GM19328 (cell line): ENCODE measurements around the gene COPG2.

Source experiments
- ATAC-seq: cut with Tn5 transposase; IDR thresholded peaks from one replicate; pipeline ENCODE4 v1.9.1; 2021; ENCODE audit warnings: mild to moderate bottlenecking, moderate library complexity; ENCODE audit not compliant: unreplicated experiment

COPG2 gene

GRCh38 chr7:130506358-130506757 lies 162.2 kb downstream of the COPG2 start:
- ATAC-seq: no peak

GRCh38 chr7:130505753-130506152 lies 162.8 kb downstream of the COPG2 start:
- ATAC-seq: no peak

- ATAC-seq: no peak
Observed at GRCh38 chr7:130500910-130501309, 167.6 kb downstream of the COPG2 start.

DNA sequence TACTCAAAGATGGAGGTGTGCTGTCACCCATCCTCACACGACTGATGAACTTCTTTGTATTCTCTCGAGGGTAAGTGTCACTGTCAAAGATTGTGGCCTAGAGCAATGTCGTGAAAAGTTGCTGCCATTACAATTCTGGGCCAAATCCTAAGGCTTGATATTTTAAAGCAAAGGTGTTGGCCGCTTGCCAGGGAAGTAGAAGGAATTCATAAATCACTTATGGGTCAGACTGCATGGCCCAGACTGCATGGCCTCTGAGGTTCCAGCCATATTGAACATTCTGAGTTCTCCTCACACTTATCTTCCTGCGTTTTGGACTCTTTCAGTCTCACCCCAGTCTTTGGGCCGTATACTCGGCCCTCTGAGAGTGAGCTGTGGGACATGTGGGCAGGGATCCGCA lies 168.1 kb downstream of the COPG2 start:
- ATAC-seq: no peak

GRCh38 chr7:130494431-130494858 lies 174.1 kb downstream of the COPG2 start:
- ATAC-seq: no peak

DNA sequence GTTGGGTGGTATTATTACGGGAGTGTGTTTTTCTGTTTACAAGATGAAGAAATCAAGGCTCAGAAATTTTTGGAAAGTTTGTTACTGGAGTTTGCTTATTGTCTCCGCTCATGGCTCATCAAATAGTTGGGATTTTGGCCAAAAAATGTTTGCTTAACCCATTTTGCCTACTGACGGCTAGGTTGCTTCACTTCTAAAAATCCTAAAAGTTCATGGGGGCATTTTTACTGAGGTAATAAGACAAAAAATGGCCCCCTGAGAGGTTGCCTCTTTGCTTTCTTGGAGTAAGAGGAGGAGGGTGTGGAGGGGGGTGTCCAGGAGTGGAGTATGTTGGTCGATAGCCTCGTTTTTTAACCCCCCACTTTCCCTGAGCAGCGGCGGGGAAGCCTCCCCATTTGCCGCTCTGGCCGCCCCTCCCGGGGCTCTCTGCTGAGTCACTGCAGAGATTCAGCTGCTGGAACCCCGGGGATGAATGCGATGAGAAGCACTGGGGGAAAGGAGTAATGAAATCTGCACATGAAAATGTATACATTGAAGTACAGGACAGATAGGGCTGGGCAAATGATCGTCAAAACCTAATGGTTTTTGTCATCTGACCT lies 175.2 kb downstream of the COPG2 start:
- ATAC-seq: no peak

GRCh38 chr7:130492523-130493274 lies 175.8 kb downstream of the COPG2 start:
- no peak for ATAC-seq

DNA sequence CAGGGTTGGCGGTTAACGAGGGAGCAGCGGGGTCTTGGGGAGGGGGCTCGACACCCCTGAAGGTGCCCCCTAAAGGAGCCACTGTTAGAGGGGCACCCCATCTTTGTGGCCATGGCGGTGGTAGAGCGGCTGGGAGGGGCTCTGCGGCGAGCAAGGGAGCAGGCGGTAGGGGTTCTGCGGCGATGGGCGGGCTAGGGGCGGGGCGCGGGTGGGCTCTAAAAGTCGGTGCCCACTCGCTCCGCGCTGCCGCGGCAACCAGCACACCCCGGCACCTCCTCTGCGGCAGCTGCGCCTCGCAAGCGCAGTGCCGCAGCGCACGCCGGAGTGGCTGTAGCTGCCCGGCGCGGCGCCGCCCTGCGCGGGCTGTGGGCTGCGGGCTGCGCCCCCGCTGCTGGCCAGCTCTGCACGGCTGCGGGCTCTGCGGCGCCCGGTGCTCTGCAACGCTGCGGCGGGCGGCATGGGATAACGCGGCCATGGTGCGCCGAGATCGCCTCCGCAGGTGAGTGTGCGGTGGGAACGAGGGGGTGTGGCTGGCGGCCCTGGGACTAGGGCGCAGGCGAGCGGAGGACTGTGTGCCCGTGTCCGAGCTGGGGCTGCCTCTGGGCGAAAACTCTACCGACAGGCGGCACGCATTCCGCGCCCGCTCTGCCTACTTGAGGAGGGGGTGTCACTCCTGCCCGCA lies 176.6 kb downstream of the COPG2 start, which contains the start of gene MEST:
MEST (plus strand) TSS at position 245 of the 682 bp plus-strand sequence; CDS start at position 474, 229 bp downstream.
- ATAC-seq: no peak

DNA sequence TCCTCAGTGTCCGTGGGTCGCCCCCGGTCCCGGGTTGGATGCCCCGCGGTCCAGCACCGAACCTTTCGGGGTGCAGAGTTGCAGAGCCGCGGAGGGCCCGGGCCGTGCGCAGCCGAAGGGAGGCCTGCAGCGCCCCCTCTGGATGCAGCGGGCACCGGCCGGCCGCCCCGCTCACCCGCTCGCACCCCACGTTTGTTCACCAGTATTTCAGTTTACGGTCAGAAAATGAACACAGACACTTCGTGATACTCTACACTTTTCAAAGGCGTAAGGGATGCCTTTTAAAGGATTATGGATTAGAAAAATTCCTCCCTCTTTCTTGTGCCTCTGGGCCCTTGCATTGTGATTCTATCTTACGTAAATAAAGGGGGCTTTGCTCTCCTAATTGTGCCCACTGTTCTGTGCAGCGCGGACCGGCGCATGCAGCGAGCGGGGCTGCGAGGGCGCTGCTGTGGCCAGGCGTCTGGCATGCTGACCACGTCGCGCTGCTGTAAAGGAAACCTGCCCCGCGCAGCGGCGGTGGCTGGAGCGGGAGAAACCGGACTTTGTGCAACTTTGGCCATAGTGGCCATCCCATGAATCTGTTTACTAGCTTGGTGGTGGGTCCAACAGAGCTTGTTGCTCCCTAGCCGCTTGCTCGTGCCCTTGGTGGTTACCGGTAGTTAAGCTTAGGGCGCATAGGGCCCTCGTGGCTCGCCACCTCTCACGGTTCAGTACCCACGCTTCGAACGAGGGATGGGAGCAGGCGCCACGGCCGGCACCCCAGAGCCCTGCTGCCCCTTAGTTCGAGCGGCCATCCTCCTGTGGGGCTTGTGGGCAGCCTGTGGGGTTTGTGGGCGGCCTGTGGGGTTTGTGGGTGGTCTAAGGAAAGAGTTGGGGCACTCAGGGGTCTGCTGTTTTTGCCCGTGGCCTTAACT lies 177.4 kb downstream of the COPG2 start:
- no peak for ATAC-seq

DNA sequence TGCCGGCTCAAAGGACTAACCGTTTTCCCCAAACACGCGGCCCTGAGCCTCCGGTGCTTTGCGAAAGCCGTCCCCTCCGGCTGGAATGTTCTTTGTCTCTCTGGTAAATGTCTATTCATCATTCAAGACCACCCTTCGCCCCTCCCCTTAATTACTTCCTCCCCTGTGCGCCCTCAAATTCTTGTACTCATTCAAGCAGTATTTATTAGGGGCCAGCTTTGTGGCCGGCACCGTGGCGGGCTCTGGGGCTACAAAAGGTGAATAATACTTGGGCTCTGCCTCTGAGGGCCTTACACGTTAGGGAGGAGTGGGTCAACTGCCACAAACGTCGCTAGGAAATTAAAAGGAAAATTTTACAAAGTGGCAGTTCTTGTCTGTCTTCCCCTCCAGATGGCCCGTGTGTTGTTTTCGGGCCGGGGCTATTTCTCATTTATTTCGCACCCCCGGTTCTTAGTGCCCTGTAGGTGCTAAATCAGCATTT lies 178.2 kb downstream of the COPG2 start:
- ATAC-seq: no peak

DNA sequence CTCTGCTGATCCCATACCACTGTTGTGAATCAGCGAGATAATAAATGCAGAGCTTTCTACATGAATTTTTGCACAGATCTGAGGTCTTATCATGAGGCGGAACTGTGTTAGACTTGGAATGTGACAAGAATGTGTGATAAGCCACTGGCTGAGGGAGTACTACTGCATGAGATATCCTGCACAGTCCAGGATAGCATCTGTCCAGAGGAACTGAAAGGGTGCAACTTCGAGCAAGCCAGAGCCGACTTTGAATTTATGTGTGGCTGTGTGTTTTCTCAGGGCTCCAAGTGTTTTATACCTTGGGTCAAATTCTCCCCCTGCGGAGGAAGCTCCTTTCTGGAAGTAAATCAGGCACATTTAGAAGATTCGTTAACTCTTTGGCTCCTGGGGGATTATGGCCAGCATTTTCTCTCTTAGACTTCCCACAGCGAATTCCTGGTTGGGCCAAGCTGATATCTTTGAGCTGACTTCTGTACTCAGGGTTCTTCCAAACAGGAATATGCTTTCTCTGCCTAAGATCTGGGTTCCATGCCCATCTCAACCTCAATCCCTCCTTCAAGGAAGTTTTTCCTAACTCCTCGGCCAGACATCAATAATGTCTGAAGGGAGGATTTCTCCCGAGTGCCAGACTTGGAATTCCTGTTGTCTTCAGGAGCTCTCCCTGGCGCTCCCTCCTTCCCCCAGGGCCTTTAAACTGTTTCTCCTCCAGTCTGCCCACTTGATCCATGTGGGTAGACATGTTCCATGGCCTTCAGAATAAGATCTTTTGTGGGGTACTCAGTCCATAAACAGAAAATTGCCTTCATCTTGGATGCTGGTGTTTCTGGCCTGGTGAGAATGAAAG lies 179.2 kb downstream of the COPG2 start:
- no peak for ATAC-seq

DNA sequence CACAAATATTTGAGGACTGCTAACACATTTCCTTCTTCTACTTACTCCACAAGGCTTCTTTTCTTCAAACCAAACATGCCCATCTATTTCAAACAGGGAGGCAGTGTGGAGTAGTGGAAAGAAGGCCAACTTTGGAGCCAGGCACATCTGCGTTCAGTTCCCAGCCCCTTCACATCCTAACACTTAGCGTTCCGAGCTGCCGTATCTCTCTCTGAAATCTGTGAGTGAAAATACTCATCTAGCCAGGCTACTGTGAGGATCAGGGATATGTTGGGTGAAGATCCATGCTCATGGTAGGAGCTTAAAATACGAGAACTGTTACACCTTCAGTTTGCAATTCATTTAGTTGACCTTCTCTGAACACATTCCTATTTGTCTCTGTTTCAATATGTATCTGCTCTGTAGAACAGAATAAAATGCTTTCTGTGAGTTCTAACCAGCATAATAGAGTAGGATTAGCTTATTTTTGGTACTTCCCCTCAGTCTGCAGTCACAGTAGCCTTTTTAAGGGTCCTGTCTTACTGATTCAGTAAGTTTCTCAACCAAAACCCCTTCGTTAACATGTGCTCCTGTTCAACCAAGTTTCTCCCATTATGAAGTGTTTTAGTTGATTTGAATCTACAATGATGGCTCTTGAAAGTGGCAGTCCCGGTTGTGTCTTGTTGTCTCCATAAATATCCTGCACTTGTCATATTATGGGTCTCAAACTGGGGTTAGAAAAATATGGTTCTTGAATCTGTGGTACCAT lies 180.0 kb downstream of the COPG2 start:
- no peak for ATAC-seq

DNA sequence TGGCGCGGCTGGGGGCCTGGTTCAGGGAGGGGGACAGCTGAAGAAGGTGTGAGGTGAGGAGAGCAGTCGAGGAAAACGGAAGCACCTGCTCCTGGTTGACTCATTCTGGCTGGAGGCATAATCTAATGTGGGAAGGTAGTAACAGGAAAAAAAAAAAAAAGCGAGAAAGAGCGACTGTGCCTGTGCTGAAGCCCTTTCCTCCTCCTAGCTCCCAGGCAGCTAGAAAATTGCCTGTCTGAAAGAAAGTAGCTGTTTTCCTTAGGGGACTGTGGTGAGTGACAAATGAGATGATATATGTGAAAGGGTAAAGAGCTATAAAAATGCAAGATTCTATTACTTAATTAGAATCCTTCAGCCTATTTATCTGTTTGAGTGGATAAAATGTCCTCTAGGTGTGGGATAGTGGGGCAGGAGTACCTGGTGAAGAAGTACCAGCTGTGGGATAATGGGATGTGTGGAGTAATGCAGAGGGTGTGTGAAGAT lies 181.6 kb downstream of the COPG2 start:
- no peak for ATAC-seq

GRCh38 chr7:130486114-130486953 lies 182.2 kb downstream of the COPG2 start:
- no peak for ATAC-seq

DNA sequence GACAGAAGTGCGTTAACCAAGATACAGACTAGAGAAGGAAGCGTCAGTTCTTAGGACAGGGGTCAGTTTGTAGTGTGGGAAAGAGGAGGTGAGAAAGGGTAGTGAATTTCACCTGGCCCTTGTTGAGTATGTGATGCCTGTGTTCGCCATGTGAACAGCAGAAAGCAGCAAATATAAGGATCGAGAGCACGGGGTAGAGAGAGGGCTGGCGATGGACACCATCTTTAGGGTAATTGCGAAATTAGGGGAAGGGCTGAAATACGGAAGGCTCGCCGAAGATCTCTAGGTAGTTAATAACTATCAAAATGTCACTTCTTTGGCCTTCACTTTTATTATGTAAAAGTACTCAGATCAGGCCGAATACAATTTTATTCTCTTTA lies 182.8 kb downstream of the COPG2 start:
- no peak for ATAC-seq

DNA sequence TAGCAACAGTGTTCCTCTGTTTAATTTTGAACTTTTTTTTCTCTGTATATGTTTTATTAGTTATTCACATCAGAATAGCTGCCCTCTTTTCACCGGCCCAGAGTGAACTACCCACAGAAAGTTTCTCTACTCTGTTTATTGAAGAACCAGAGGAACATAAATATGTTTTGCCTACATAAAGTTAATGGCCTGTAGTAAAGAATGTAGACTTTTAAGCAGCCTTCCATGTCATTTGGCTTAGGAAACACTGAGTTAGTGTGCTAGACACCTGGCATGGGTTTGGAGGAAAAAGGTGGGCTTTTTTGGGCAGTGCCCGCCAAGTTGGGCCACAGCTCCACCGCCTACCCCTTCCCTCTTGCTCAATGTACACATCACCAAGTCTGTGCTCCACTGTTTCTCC lies 185.5 kb downstream of the COPG2 start:
- ATAC-seq: no peak

- ATAC-seq: no peak
Observed at GRCh38 chr7:130481898-130482297, 186.7 kb downstream of the COPG2 start.

DNA sequence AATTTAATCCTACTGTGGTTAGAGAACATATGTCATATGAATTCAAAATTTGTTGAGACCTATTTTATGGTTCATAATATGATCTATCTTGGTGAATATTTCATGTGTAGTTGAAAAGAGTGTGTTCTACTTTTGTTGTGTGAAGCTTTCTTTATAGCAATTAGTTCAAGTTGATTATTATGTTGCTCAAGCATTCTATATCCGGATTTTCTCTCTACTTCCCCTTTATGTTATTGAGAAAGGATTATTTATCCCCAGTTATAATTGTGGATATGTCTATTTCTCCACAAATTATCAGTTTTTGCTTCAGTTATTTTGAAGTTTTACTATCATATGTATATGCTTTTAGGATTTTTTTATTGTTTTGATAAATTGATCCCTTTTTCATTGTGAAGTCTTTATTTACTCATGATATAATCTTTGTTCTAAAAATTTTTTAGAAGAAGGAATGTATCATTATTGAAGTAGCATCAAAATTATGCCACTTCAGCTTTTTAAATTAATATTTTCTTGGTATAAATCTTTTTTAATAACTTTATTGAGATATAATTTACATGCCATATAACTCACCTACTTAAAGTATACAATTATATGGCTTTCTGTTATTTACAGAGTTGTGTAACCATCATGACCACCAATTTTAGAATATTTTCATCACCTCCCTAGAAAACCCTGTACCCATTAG lies 188.7 kb downstream of the COPG2 start:
- ATAC-seq: no peak
